GM20431 (cell line): ENCODE data around the gene OR51V1.
"Not testable (repeated sequence)": the region's sequence is repeated elsewhere in the genome, so short reads cannot be mapped to it uniquely, and the experiment has no call there.

ENCODE experiments used
- in situ Hi-C: fragments of 300-500 bp; cut with MseI, MboI; formaldehyde crosslinking; loops from one replicate; pipeline ENCODE4 v1.15.0; 2020; ENCODE audit warnings: low sequenced_read_pairs; ENCODE audit not compliant: unreplicated experiment

OR51V1 gene

DNA sequence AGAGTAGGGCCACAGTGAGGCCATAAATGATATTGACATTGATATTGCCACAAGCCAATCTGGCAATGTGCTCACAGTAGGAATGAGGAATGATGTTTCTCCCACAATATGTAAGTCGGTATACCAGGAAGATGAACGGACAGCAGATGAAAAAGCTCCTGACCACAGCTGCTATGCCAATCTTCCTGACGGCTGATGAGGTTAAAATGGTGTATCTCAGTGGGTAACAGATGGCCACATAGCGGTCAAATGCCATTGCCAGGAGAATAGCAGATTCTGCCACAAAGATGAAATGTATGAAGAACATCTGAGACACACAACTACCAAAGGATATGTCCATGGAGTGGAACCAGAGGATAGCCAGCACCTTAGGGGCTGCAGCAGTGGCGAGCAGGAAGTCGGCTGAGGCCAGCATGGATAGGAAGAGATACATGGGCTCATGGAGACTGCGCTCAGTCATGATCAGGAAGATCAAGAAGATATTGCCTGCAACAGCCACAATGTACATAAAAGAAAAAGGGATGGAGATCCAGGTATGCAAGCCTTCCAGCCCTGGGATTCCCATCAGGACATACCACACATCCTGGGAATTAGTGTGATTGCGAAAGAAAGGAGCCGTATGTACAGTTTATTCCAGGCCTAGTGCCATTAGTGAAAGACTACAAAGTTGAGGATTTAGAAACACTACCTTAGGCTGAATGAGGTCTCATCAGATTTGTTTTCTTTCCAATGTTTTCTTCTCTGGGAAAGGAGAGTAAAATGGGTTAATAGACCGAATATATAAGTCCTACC, 22.2 kb downstream of the OR51V1 start:
- in situ Hi-C loops = no loop called here

DNA sequence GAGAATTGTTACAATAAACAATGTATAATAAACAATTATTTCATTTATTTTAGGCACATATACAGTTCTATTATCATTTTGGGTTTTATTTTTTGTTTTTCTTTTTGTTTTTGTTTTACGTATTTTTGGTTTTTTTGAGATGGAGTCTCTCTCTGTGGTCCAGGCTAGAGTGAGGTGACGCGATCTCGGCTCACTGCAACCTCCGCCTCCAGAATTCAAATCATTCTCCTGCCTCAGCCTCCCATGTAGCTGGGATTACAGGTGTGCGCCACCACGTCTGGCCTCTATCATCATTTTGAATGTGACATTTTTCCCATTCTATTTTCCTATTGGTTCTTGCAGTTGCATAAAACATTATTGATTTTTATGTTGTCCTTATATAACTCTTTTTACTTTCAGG, 25.5 kb downstream of the OR51V1 start:
- in situ Hi-C loops = no loop called here

DNA sequence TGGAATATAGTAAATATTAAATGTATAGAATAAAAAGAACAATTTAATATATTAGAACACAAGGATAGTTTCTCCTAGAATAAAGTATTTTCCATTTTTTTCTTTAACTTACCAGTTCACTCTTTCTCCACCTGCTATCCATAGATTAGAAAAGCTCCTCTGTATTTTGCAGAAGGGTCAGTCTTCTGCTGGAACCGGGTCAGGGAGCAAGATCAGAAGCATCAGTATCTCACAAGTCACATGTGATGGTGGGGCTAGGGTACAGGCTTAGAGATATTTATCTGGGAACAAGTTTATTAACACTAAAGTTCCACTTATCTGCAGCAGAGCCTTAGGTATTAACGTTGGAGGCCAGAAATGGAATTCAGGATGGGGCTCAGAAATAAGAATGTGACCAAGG, 28.6 kb downstream of the OR51V1 start:
- in situ Hi-C loops = no loop called here

DNA sequence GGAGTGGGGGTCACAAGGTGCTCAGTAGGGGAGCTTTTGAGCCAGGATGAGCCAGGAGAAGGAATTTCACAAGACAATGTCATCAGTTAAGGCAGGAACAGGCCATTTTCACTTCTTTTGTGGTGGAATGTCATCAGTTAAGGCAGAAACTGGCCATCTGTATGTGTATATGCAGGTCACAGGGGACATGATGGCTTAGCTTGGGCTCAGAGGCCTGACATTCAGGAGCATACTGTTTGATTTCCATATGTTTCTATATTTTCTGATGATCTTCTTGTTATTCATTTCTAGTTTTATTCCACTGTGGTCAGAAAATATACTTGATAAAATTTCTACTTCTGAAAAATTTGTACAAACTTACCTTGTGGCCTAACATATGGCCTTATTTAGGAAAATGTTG, 34.6 kb downstream of the OR51V1 start:
- in situ Hi-C loops = not testable (repeated sequence)

DNA sequence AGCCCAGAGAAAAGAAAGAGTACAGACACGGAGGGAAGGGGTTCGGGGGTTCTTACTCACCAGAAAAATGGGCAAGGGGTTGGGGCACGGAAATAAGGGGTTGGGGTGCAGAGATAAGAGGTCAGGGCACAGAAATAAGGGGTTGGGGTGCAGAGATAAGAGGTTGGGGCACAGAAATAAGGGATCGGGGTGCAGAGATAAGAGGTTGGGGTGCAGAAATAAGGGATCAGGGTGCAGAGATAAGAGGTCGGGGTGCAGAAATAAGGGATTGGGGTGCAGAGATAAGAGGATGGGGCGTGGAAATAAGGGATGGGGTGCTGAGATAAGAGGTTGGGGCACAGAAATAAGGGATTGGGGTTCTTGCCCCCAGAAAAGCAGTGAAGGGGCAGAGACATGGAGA, 35.7 kb downstream of the OR51V1 start:
- in situ Hi-C loops = not testable (repeated sequence)

DNA sequence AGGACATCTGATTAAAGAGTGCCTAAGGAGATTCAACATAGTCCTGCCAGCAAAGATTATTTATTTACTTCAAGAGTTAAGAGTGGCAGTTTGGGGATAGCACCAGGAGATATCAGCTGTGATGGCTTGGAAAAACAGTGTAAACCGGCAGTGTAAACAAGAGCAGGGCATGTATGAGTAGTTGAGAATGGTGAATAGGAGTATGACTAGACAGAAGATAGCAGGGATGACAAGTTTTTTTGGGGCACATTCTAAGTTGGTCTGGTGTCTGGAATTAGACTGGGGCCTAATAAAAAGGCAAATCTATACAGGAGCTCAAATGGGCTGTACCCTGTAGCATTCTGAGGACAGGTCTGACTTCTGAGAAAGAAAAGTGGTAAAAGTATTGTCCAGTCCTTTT, 39.4 kb downstream of the OR51V1 start:
- in situ Hi-C loops = not testable (repeated sequence)

DNA sequence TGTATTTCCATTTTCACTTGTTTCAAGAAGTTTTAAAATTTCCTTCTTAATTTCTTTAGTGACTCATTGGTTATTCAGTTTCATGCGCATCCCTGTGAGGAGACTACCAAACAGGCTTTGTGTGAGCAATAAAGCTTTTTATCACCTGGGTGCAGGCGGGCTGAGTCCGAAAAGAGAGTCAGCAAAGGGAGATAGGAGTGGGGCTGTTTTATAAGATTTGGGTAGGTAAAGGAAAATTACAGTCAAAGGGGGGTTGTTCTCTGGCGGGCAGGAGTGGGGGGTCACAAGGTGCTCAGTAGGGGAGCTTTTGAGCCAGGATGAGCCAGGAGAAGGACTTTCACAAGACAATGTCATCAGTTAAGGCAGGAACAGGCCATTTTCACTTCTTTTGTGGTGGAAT, 40.3 kb downstream of the OR51V1 start:
- in situ Hi-C loops = not testable (repeated sequence)

DNA sequence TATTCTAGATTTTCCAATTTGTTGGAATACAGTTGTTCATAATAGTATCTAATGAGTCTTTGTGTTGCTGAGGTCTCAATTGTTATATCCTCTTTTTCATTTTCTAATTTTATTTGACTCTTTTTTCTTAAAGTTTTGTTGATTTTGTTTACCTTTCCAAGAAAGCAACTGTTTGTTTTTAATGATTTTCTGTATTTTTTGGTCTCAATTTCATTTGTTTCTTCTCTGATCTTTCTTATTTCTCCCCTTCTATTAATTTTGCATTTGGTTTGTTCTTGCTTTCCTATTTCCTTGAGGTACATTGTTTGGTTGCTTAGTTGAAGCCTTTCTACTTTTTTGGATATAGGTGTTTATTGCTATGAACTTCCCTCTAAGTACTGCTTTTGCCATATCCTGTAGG, 40.7 kb downstream of the OR51V1 start:
- in situ Hi-C loops = no loop called here

DNA sequence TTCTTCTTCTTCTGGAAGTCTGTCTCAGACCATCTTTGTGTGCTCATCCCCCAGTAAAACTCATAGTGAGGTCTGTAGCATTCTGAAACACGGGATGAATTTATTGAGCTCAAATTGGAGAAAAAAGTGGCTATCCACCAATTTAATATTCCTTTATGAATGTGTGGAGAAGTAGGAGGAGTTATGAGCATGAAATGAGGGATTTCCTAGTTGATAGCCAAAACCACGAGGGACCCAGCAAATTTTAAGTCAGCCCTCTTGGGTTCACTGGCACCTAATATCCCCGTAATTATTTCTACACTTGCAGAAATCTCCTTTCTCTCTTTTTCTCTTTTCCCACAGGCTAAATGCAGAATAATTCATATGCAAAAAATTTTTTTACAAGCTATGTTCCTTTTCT, 45.8 kb downstream of the OR51V1 start, which contains the start of gene OR52A1:
TSS of gene OR52A1 (minus strand) at position 101 of the 400 bp plus-strand sequence. CDS start 2,388 bp downstream, outside the sequence.
- in situ Hi-C loops = no loop called here

DNA sequence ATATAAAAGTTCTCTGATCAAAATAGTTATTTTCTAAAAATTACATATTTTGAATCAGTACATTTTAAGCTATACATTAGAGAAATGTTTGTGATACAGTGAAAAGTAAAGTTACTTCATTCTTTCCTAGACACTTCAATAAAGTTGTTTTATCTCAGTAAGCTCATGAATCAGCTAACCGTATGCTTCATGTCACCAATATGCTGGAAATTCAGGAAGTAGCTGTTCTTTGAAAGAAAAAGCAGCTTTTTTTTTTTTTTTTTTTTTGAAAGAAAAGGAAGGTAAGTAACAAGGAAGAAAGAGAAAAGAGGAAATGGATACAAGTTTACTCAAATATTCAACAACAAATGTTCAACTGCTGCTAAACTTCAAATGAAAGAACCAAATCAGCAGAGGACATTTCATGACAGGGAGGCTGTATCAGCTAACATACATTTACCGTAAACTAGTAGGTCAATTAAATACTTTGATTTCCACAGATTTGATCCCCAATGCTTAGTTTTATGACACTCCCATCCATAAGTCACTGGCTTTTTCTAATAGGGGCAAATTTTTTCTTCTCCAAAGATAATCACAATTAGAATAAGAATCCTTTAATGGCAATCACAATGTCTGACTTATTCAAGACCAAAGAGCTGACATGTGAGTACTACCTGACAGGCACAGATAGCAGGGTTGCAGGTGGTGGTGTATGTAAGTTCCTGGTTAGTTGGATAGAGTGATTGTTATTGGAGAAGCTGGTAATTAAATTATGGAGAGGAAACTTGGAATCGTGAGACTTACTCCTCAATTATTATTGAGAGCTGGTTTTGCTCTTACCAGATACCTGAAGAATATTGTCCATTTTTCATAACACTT, 46.7 kb downstream of the OR51V1 start:
- in situ Hi-C loops = no loop called here

DNA sequence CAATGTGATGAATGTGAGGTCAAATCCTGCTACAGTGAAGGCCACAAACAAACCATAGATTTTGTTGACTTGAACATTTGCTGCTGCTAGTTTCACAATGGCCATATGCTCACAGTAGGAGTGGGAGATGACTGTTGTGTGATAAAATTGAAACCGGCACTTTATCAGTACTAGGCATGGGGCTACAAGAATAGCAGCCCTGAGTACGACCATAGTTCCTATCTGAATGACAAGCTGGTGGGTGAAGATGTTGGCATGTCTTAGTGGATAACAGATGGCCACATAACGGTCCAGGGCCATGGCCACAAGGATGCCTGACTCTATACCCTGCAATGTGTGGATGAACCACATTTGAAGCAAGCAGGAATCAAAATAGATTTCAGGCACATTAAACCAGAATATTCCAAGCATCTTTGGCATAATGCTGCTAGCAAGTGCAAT, 48.7 kb downstream of the OR51V1 start:
- in situ Hi-C loops = no loop called here
